Measurements from ENCODE around the gene INHBC. TPM values are rescaled to one million over a fixed set of nuclear protein-coding genes. Genes with fewer than 3 reads are reported as not detected.

Gene INHBC
- total RNA-seq, 1 experiment from 2014 or later: not detected

DNA sequence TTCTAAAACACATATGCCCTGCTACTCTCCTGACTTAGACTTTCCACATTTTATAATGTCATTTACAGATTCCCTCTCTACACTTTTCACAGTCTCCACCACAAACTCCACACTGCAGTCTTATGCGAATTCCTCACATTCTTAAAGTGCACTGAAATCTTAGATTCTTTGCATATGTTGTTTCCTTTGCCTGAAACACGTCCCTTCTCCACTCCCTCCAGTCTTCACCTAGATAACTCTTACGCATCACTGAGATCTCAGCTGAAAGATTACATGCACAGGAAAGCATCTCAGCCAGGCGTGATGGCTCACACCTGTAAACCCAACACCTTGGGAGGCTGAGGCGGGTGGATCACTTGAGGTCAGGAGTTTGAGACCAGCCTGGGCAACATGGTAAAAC lies 48.9 kb downstream of the INHBC start:
- H3K4me2 ChIP-seq (ENCODE audit: low read length): no peak overlapping the region
- TF ChIP-seq EZH2 (IDR thresholded peaks at IDR 0.05; ENCODE audit: low read length, unreplicated experiment): no peak
- TF ChIP-seq CTCF (conservative IDR thresholded peaks at IDR 0.05; ENCODE audit: low read depth, low read length): no peak
- DNase-seq (no peak), ATAC-seq (no peak)
- CTCF ChIA-PET: no interaction called here
- no peak overlapping the region for H2AFZ ChIP-seq (ENCODE audit: low read length)
- H3K9me2 ChIP-seq (replicated peaks; ENCODE audit: low read length): no peaks in the 10 kb centered on the region
- no peak overlapping the region for H3K9ac ChIP-seq (ENCODE audit: low read length)
- 0 out of 2 replicates have a peak, but pooled peaks cover 4% of the 10 kb centered on the region for H3K27me3 ChIP-seq (ENCODE audit: low read length)
- H3K36me3 ChIP-seq (ENCODE audit: low read depth, low read length): no peaks in the 10 kb centered on the region
- BruUV-seq (replicated peaks): no TSS peak
- no peaks in the 10 kb centered on the region for H3K9me3 ChIP-seq (ENCODE audit: low read length)
- no peaks in the 10 kb centered on the region for H3K4me1 ChIP-seq (ENCODE audit: insufficient read depth, low read length)
- no peak overlapping the region for H3K27ac ChIP-seq (ENCODE audit: low read length)
- no peaks in the 10 kb centered on the region for H3F3A ChIP-seq (ENCODE audit: low read length, unreplicated experiment)
- intact Hi-C loops (cut with micrococcal nuclease): no loop called here
- POLR2A ChIA-PET (ENCODE audit: unreplicated experiment): no interaction called here
- no peak overlapping the region for H3K4me3 ChIP-seq (ENCODE audit: low read length)
- H4K20me1 ChIP-seq (ENCODE audit: low read length): no peaks in the 10 kb centered on the region
- H3K79me2 ChIP-seq (ENCODE audit: low read length): peaks cover 6% of the 10 kb centered on the region

DNA sequence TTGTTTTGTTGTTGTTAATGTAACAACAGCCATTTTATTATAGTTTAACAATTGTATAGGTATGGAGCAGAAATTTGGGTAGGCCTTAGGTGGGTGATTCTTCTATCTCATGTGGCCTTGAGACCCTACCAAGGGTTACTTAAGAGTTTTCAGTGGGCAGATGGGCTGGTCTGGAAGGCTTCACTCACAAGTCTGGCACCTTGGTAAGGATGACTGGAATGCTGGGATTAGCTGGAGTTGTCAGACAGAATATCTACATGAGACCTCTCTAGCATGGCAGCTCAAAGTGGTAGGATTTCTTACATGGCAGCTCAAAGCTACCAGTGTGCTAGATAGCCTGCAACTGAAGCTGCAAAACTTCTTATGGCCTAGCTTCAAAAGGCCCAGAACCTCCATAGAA lies 51.1 kb downstream of the INHBC start:
- ATAC-seq (no peak), DNase-seq (no peak)
- Histone ChIP-seq H3K9ac (ENCODE audit: low read length) (no peak overlapping the region), H2AFZ (ENCODE audit: low read length) (no peak overlapping the region), H3K4me2 (ENCODE audit: low read length) (no peak overlapping the region), H3K9me3 (ENCODE audit: low read length) (no peaks in the 10 kb centered on the region), H3K79me2 (ENCODE audit: low read length) (peaks cover 24% of the 10 kb centered on the region), H3K9me2 (replicated peaks; ENCODE audit: low read length) (no peaks in the 10 kb centered on the region), H3K4me3 (ENCODE audit: low read length) (no peak overlapping the region), H3F3A (ENCODE audit: low read length, unreplicated experiment) (no peaks in the 10 kb centered on the region), H4K20me1 (ENCODE audit: low read length) (no peaks in the 10 kb centered on the region), H3K4me1 (ENCODE audit: insufficient read depth, low read length) (peaks cover 10% of the 10 kb centered on the region), H3K27ac (ENCODE audit: low read length) (no peak overlapping the region), H3K36me3 (ENCODE audit: low read depth, low read length) (peaks cover 14% of the 10 kb centered on the region; the same call in 1 of the 2 replicates), H3K27me3 (ENCODE audit: low read length) (0 out of 2 replicates have a peak, but pooled peaks cover 1% of the 10 kb centered on the region)
- TF ChIP-seq CTCF (conservative IDR thresholded peaks at IDR 0.05; ENCODE audit: low read depth, low read length) (no peak), EZH2phosphoT487 (IDR thresholded peaks at IDR 0.05; ENCODE audit: borderline replicate concordance, low read length) (no peak), EZH2 (IDR thresholded peaks at IDR 0.05; ENCODE audit: low read length, unreplicated experiment) (no peak)
- POLR2A ChIA-PET (ENCODE audit: unreplicated experiment): interaction anchor here (0.6 kb wide), 2 partner anchors 24 to 90 kb away, joined by 3 to 5 read pairs; no protein-coding TSS in a partner anchor
- intact Hi-C loops (cut with micrococcal nuclease): no loop called here
- BruUV-seq (replicated peaks): no TSS peak
- CTCF ChIA-PET: interaction anchor here (0.6 kb wide), 1 partner anchor 30 kb away, joined by 3 read pairs; no protein-coding TSS in a partner anchor

- H3K27me3 ChIP-seq (ENCODE audit: low read length): no peaks in the 10 kb centered on the region
- peaks cover 24% of the 10 kb centered on the region for H3K79me2 ChIP-seq (ENCODE audit: low read length)
- peaks cover 25% of the 10 kb centered on the region for H3K36me3 ChIP-seq (ENCODE audit: low read depth, low read length)
- H3K4me3 ChIP-seq (ENCODE audit: low read length): peak overlapping the region; percentile 91; the same call in 1 of the 2 replicates
- CTCF ChIA-PET: interaction anchor here (0.6 kb wide), 1 partner anchor 222 kb away, joined by 3 read pairs; no protein-coding TSS in a partner anchor
- intact Hi-C loops (cut with micrococcal nuclease): no loop called here
- H3K27ac ChIP-seq (ENCODE audit: low read length): no peak overlapping the region
- ATAC-seq: no peak
- H3K9me2 ChIP-seq (replicated peaks; ENCODE audit: low read length): no peaks in the 10 kb centered on the region
- H4K20me1 ChIP-seq (ENCODE audit: low read length): no peaks in the 10 kb centered on the region
- no peak for DNase-seq
- POLR2A ChIA-PET (ENCODE audit: unreplicated experiment): no interaction called here
- H3K9me3 ChIP-seq (ENCODE audit: low read length): no peaks in the 10 kb centered on the region
- H2AFZ ChIP-seq (ENCODE audit: low read length): peak overlapping the region; percentile 73
- peaks cover 10% of the 10 kb centered on the region for H3K4me1 ChIP-seq (ENCODE audit: insufficient read depth, low read length)
- no peaks in the 10 kb centered on the region for H3F3A ChIP-seq (ENCODE audit: low read length, unreplicated experiment)
- no peak overlapping the region for H3K9ac ChIP-seq (ENCODE audit: low read length)
- BruUV-seq (replicated peaks): no TSS peak
- peak overlapping the region; percentile 54; the same call in 1 of the 2 replicates for H3K4me2 ChIP-seq (ENCODE audit: low read length)
- TF ChIP-seq EZH2 (IDR thresholded peaks at IDR 0.05; ENCODE audit: low read length, unreplicated experiment) (no peak), EZH2phosphoT487 (IDR thresholded peaks at IDR 0.05; ENCODE audit: borderline replicate concordance, low read length) (no peak), CTCF (conservative IDR thresholded peaks at IDR 0.05; ENCODE audit: low read depth, low read length) (no peak)
Observed at GRCh38 chr12:57487055-57487596, 52.5 kb downstream of the INHBC start.

Data from PC-3 (cell line).